HG03432 (cell line): ENCODE results near the gene WTAP.
"Not testable (repeated sequence)": the region's sequence is repeated elsewhere in the genome, so short reads cannot be mapped to it uniquely, and the experiment has no call there.

Experiments used
- ATAC-seq: cut with Tn5 transposase; IDR thresholded peaks from one replicate; pipeline ENCODE4 v1.9.1; 2021; ENCODE audit warnings: mild to moderate bottlenecking, moderate library complexity; ENCODE audit not compliant: unreplicated experiment

Gene WTAP

DNA sequence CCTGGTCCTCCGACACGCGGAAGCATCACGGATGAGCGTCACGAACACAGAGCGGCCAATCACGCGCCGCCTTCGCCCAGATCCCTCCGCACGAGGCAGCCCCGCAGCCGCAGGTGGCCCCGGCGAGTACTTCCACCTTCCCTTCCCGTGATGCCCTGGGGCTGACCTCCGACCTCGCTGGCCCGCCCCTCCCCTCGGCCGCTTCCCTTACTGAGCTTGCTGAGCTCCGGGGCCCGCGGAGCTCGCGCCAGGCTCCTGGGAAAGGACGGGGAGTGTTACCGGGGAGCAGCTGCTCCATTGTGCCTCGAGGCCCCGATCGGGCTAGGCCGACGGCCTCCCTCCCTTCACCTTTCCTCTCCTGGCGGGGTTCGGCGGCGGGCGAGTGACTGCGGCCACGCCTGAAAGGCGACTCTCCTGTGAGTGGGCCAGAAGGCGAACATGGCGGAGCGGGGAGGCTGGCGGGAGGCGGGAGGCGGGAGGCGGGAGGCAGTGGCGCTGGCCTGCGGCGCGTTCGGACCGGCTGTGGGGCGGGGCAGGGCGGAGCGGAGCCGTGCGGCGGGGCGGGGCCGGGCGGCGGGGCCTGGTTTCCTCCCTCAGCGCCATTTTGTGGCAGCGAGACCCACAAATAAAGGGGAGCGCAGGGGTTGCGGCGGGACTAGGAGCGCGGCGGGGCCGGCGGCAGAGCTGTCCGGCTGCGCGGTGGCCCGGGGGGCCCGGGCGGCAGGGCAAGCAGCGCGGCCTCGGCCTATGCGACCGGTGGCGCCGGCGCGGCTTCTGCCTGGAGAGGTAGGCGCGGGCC, at the start of gene WTAP:
TSS of gene WTAP (plus strand) at position 589 of the 799 bp plus-strand sequence. CDS start 8,760 bp downstream, outside the sequence.
- ATAC-seq = peak; percentile 86

DNA sequence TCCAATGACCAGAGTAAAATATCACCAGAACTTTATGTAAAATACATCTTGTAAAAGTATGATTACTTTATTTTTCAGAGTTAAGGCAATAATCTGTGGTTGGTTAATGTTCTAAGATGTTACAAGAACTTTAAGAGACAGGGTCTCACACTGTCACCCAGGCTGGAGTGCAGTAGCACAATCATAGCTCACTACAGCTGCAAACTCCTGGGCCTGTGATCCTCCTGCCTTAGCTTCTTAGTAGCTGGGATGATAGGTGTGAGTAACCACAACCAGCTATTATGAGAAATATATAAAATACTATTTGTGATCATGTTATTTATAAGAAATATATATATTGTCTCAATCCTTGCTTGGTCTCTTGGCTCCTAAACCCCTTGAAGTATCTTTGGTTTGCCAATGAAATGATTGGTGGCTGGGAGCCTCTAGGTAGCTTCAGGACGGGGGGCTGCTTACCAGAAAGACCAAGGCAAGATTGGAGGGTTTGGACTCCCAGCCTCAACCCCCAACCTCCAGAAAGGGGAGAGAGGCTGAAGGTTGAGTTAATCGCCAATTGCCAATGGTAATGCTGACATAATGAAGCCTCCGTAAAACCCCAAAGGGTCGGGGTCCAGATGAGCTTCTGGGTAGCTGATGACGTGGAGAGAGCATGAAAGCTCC, 49.7 kb upstream of the WTAP start:
- ATAC-seq = no peak

DNA sequence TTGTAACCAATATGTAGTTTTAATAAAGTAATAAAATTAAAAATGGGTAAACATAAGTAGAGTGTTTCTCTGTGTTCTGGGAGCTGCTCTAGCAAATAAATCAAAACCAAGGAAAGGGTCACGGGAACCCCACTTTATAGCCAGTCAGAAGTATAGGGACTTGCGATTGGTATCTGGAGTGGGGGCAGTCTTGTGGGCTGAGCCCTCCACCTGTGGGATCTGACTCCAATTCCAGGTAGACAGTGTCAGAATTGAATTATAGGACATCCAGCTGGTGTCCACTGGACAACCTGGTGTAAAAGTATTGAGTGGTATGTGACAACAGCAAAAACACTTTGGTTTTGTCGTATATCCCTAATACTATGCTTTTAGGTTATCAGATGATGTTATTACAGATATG, 48.7 kb upstream of the WTAP start:
- no peak for ATAC-seq

DNA sequence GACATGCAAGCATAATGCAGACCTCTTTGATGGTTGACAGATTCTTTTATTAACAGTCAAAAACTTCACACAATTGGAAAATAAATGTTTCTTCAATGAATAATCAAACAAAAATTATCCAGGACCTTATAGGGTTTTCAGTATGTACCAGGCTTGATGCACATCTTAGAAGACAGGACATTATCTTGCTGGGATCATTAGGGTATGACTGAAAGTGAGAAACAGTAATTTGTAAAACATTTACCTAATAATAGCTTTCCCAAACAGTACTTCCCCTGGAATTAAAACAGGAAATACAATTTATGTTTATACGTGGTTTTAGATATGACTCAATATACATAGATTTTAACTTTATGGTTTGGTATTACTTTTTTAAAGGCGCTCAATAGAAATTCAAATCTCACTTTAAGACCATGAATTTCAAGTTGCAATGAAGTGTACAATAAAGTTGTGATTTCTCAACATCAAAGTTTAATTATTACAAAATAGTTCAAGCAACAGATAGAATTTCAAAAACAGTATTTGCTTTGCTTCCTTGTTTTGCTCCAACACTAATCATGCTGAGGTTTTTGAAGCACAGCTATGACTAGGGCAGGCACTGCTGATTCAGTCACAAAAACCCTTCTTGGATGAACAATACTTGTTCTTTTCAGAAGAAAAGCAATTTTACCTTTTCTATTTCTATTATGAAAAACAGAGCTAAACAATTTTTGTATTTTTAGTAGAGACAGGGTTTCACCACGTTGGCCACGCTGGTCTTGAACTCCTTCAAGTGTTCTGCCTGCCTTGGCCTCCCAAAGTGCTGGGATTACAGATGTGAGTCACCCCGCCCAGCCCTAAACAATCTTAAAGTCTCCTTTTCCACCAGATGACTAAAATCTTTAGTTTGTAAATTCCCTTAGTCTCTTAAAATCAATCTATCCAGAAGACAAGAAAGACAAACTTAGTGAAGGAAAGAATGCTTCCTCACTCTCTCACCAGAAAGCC, 47.9 kb upstream of the WTAP start:
- ATAC-seq = peak; percentile 61

DNA sequence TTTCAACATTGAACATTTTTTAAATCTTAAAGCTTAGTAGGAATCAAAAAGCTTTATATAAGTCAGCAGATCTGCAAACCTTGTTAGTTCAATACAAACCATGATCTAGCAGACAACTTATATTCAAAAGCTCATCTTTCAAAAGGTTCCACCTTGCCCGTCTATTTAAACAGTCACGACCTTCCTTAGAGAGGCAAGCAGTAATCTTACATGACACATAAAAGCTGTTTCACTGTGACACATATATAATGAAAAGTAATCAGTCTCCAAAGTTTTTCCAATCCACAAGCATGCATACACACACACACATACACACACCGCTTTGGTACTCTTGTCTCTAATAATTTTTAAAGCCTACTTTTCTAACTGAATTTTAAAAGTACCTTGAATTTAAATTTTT, 47.2 kb upstream of the WTAP start:
- ATAC-seq = no peak

DNA sequence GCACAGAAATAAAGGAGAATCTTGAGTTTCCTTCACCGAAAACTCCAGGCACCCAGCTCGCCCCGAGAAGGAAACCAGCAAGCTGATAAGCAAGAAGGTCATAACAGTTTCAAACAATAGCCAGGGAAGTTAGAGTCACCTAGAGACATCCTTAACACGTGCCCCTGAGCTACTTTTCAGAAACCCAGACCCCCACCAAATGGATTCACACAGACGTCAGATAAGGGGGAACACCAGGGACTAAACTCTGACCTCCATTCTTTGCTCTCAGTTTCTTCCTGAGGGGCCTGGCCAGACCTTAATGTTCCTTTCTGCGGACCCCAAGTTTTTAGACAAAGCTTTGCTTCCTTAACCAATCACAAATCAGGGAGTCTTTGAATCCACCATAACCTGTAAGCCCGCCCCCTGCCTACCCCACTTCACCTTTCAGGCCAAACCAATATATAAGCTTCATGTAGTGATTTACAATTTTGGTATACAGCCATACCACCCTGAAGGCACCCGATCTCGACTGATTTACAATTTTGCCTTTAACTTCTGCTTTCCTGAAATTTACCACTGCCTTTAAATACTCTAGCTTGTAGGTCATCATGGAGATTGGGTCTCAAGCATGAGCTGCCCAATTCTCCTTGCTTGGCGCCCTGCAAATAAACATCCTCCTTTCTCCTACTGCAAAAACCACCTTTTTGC, 46.0 kb upstream of the WTAP start:
- no peak for ATAC-seq

DNA sequence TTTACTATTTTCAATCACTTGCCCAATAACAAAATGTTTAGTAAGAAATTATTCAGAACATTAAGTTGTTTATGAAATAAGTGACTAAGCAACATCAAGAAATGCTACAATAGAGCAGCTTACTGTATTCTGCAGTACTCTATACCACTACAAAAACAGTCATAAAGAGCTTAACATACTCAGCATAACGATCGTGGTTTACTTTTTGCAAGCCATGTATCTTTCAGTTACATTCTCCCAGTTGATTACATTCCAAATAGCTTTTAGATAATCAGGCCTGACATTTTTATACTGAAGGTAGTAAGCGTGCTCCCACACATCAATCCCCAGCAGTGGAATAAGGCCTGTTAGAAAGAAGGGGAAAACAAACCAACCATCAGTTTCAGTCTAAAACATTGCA, 45.0 kb upstream of the WTAP start:
- no peak for ATAC-seq

DNA sequence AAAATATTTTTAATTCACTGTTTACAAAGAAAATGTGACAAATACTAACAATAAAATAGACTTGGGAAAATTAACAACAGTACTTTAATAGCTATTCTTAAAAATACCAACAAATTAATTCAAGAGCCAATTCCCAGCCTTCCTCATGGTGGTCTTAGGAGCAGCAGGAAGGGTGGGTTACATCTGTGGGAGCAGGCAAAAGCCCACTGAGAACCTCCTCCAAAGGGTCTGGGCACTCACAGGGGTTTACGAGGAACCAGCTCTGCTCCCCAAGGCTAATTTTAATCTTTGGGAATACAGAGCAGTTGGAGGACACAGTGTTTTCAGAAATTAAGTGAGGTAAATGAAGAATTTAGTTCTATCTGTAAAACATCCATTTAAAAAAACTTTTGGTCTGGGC, 44.5 kb upstream of the WTAP start:
- ATAC-seq = no peak

DNA sequence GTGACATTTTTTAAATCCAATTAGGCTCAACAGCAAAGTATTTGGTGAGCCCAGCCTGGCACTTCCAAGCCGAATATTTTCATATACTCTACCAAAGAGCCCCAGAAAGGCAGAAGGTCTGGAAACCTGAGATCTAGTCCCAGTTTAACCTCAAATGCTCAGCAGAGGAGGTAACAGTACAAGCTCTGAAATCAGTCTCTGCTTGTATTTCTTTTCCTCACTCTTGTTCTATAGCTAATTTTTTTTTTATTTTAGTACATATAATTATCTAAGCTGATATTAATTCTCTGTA, 43.3 kb upstream of the WTAP start:
- ATAC-seq = no peak

DNA sequence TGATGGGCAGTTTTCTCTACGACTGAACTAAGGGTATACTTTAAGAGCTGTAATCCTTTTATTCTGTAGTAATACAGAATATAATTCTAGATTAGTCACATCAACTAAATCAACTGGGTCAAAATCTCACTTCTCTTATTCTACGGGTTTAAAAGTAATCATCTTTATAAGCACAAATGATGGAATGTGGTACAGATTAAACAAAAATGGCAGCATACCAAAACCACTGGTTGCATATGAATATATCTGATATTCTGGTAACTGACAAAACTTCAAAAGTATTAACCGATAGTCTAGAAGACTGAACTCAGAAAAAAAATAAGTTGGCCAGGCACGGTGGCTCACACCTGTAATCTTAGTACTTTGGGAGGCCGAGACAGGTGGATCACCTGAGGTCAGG, 41.3 kb upstream of the WTAP start:
- no peak for ATAC-seq

DNA sequence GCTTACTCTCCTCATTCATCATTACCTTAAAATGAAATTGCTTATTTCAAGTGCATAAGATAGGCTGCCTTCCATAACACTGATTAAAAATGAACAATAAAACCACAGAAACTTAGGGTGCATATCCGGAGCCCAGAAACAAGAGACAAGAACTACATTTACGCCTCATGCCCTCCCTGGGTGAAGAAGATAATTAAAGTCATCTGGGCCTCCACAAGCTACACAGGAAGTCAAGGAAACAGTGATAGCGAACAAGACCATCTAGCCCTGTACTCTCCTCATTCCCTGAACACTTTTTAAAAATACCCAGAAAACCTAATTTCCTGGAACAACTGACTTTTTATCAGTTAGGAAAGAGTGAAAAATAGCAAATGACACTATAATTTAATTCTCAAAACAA, 40.6 kb upstream of the WTAP start:
- no peak for ATAC-seq

DNA sequence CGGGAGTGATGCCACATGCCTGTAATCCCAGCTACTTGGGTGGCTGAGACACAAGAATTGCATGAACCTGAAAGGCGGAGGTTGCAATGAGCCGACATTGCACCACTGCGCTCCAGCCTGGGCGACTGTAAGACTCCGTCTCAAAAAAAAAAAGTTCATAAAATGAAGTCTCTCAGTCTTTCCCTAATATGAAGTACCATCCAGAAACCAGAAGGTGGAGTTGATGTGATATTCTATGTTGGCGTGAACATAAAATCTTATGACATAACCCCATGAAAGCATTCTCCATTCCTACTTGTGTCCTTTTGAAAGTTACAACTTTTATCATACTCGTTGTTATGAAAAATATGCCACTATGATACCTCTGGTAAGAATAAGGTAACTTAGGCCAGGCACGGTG, 40.0 kb upstream of the WTAP start:
- ATAC-seq = no peak

DNA sequence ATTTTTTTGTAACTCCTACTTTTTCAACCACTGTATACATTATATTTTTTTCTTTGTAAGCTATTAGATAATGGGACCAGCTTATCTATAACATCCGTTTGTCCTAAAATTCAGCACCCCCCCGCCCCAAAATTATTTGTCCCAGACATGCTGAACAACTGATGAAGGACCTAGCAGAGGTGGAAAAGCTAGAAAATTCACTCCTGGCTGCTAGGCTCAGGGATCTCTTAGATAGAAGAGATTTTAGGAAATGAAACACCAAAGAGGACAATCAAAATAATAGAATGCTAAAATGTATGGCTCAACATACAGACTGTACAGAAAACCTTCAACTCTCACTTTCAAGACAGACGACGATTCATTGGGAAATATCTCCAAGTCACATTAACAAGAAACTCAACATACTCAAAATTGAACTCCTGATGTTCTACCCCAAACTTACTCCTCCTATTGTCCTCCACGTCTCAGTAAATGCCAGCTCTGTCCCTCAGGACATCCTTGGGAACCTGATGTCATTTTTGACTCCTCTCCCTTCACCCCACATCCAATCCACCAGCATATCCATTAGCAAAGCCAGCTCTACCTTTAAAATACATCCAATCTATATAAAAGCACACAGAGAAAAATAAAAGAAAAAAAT, 38.9 kb upstream of the WTAP start:
- ATAC-seq = no peak

DNA sequence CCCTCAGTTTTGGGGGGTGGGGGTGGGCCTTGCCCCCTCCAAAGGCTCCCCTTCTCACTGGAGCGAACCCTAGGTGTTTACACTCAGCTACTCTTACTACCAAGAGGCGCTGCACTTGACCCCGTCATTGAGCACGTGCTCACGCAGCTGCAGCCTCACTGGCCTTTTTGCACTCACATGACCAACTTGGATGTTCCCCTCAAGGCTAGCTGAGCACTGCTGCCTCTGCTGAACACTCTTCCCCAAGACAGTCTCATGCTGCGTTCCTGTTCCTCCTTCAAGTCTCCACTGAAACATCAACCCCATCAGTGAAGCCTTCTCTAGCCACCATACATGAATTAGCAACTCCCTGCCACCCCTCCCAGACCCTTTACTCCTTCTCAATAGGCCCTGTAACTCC, 38.3 kb upstream of the WTAP start:
- no peak for ATAC-seq

DNA sequence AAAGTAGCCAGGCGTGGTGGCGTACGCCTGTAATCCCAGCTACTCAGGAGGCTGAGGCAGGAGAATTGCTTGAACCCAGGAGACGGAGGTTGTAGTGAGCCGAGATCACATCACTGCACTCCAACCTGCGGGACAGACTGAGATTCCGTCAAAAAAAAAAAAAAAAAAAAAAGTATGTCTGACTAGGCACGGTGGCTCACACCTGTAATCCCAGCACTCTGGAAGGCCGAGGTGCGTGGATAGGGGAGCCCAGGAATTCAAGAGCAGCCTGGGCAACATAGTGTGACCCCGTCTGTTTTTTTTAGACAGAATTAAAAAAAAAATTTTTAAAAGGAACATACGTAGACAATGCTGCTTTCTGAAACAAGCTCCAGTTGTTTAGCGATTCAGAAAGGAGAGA, 37.2 kb upstream of the WTAP start:
- ATAC-seq = not testable (repeated sequence)

DNA sequence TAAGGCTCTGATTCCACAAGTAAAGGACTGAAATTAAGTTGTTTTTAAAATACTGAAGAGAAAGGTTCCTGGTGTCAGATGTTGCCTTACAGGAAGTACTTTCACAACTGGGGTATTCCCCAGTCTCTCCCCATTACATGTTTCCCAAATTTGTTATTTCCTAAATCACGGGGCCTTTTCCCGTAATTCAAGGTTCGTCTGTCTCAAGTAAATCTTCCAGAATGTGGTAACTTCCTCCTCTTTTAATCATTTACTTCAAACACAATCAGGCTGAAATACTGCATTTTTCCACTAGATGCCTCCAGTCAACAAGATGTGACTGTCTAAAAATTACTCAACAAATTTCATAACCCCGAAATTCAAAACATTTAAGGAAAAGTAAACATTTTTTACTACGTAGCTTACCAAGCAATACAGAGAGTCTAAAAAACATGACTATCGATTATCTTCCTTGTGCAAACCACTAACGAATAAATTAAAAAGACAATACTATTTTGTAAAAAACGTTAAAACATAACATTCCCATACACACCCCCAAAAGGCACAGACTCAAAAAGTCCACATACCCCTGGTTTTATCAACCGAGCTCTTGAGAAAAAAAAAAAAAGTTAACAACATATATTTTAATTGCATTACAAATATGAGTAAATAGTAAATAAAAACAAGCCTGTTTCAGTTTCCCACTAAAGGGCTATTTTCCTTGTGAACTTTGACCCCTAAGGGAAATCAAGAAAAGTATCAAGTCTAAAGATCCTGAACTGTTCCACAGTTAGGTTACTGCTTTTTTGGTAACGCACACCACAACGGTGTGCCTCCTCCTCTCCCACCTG, 36.0 kb upstream of the WTAP start:
- no peak for ATAC-seq

DNA sequence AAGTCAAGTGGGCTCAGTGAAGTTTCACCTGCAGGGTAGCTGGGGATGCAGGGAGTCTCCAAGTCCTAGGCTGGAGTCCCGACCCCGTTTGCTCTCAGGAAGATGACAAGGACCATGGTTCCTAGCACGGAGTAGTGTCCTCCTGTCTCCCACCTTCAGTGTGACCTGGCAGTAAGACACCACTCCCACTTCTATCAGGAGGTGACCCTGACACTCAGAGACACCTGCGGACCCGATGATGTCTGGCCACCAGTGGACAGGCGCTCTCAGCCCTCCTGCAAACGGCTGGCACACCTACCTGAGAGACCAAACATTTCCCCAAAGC, 35.4 kb upstream of the WTAP start:
- no peak for ATAC-seq

DNA sequence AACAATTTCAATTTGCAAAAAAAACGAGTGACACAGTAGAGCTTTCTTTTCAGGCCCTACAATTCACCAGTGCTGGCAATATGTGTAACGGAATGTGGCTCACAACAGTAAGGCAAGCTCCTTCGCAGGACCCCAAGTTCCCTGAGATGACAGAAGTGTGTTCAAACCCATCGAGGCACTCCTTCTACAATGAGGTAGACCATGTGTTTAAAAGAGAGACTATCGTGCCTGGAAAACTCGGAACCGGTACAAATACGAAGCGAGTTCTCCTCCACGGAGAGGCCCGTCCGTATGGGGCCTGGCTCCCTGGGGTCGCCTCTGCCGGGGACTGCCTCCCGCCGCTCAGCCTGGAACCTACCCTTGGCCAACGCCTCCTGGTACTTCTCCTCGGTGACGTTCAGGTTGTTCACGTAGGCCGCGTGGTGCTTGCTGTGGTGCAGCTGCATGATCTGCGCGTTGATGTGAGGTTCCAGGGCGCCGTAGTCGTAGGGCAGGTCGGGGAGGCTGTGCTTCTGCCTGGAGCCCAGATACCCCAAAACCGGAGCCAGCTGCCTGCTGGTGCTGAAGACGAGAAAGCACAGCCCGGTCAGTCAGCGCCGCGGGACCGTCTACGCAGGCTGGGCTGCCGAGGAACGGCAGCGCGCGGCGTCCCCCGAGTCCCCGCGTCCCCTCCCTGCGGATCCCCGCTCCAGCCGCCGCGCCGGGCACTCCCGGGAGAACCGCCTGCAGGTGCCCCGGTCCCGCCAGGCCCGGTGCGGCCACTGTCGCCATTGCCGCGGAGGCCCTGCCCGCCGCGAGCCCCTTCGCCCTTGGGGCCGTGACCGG, 34.8 kb upstream of the WTAP start:
- ATAC-seq = peak; percentile 37
